Stimulated activated memory B cell treated with anti-CD40 and anti-IgM and Interleukin-4, amounts not matched to agents 10 μg/mL and 1 μg/mL and 100 μg/mL, for 72 hours (primary cell): ENCODE results near the gene MKLN1.

Experiments used
- ATAC-seq: fragments of 150-1000 bp; cut with Tn5 transposase; 2 replicates; pipeline ENCODE4 v1.10.0; 2021
- H3K27ac Mint-ChIP-seq: one replicate; pipeline ENCODE4 v1.8.0; 2022; ENCODE audit warnings: mild to moderate bottlenecking, mixed read lengths
- H3K27me3 Mint-ChIP-seq: one replicate; pipeline ENCODE4 v1.8.0; 2022; ENCODE audit warnings: mixed read lengths
- H3K36me3 Mint-ChIP-seq: one replicate; pipeline ENCODE4 v1.8.0; 2022; ENCODE audit warnings: mixed read lengths
- H3K4me1 Mint-ChIP-seq: one replicate; pipeline ENCODE4 v1.8.0; 2022; ENCODE audit warnings: mixed read lengths
- H3K4me3 Mint-ChIP-seq: one replicate; pipeline ENCODE4 v1.8.0; 2022; ENCODE audit warnings: mild to moderate bottlenecking, moderate library complexity, mixed read lengths
- H3K9me3 Mint-ChIP-seq: one replicate; pipeline ENCODE4 v1.8.0; 2022; ENCODE audit warnings: mixed read lengths

Gene MKLN1

GRCh38 chr7:131533151-131533559 is 205.5 kb downstream of the MKLN1 start:
- Mint-ChIP-seq H3K27ac (no peak overlapping the region), H3K4me3 (no peak overlapping the region), H3K4me1 (no peaks in the 10 kb centered on the region), H3K9me3 (no peaks in the 10 kb centered on the region), H3K36me3 (no peaks in the 10 kb centered on the region), H3K27me3 (no peaks in the 10 kb centered on the region)
- ATAC-seq: no peak

- Mint-ChIP-seq H3K4me3 (no peak overlapping the region), H3K27me3 (no peaks in the 10 kb centered on the region)
These were observed 206.2 kb downstream of the MKLN1 start for GRCh38 chr7:131533566-131534561.

GRCh38 chr7:131536361-131536849 is 208.7 kb downstream of the MKLN1 start:
- no peak for ATAC-seq
- no peaks in the 10 kb centered on the region for H3K27me3 Mint-ChIP-seq
- no peak overlapping the region for H3K4me3 Mint-ChIP-seq
- H3K36me3 Mint-ChIP-seq: no peaks in the 10 kb centered on the region
- no peak overlapping the region for H3K27ac Mint-ChIP-seq
- H3K9me3 Mint-ChIP-seq: no peaks in the 10 kb centered on the region
- H3K4me1 Mint-ChIP-seq: no peaks in the 10 kb centered on the region

More at GRCh38 chr7:131533566-131534561, 206.2 kb downstream of the MKLN1 start:
- Mint-ChIP-seq H3K27ac (no peak overlapping the region), H3K36me3 (no peaks in the 10 kb centered on the region), H3K9me3 (no peaks in the 10 kb centered on the region), H3K4me1 (no peaks in the 10 kb centered on the region)
- no peak for ATAC-seq

- no peak overlapping the region for H3K4me3 Mint-ChIP-seq
- ATAC-seq: no peak
- H3K27ac Mint-ChIP-seq: no peak overlapping the region
- H3K9me3 Mint-ChIP-seq: no peaks in the 10 kb centered on the region
- no peaks in the 10 kb centered on the region for H3K36me3 Mint-ChIP-seq
- no peaks in the 10 kb centered on the region for H3K27me3 Mint-ChIP-seq
- H3K4me1 Mint-ChIP-seq: no peaks in the 10 kb centered on the region
These were observed 209.9 kb downstream of the MKLN1 start for GRCh38 chr7:131537571-131537978.

- H3K36me3 Mint-ChIP-seq: no peaks in the 10 kb centered on the region
- no peaks in the 10 kb centered on the region for H3K27me3 Mint-ChIP-seq
- H3K9me3 Mint-ChIP-seq: no peaks in the 10 kb centered on the region
- no peak for ATAC-seq
- H3K4me3 Mint-ChIP-seq: no peak overlapping the region
- no peaks in the 10 kb centered on the region for H3K4me1 Mint-ChIP-seq
- H3K27ac Mint-ChIP-seq: no peak overlapping the region
These were observed 210.6 kb downstream of the MKLN1 start for GRCh38 chr7:131538071-131538812.

GRCh38 chr7:131538813-131539179 is 211.1 kb downstream of the MKLN1 start:
- no peaks in the 10 kb centered on the region for H3K9me3 Mint-ChIP-seq
- no peaks in the 10 kb centered on the region for H3K27me3 Mint-ChIP-seq
- no peaks in the 10 kb centered on the region for H3K36me3 Mint-ChIP-seq

GRCh38 chr7:131540491-131541162 is 213.0 kb downstream of the MKLN1 start:
- Mint-ChIP-seq H3K36me3 (no peaks in the 10 kb centered on the region), H3K4me3 (no peak overlapping the region), H3K27me3 (no peaks in the 10 kb centered on the region), H3K4me1 (peaks cover 6% of the 10 kb centered on the region), H3K9me3 (no peaks in the 10 kb centered on the region), H3K27ac (no peak overlapping the region)
- no peak for ATAC-seq

More at GRCh38 chr7:131538813-131539179, 211.1 kb downstream of the MKLN1 start:
- no peak for ATAC-seq
- no peaks in the 10 kb centered on the region for H3K4me1 Mint-ChIP-seq
- no peak overlapping the region for H3K27ac Mint-ChIP-seq
- H3K4me3 Mint-ChIP-seq: no peak overlapping the region

- H3K27ac Mint-ChIP-seq: no peak overlapping the region
- ATAC-seq: no peak
- H3K9me3 Mint-ChIP-seq: no peaks in the 10 kb centered on the region
- H3K36me3 Mint-ChIP-seq: no peaks in the 10 kb centered on the region
- H3K4me1 Mint-ChIP-seq: peaks cover 6% of the 10 kb centered on the region
- no peaks in the 10 kb centered on the region for H3K27me3 Mint-ChIP-seq
- H3K4me3 Mint-ChIP-seq: no peak overlapping the region
These were observed 215.6 kb downstream of the MKLN1 start for GRCh38 chr7:131543298-131543697.

- Mint-ChIP-seq H3K36me3 (no peaks in the 10 kb centered on the region), H3K4me1 (peaks cover 6% of the 10 kb centered on the region), H3K4me3 (no peak overlapping the region), H3K9me3 (no peaks in the 10 kb centered on the region), H3K27me3 (no peaks in the 10 kb centered on the region), H3K27ac (no peak overlapping the region)
- no peak for ATAC-seq
These were observed 216.3 kb downstream of the MKLN1 start for GRCh38 chr7:131544021-131544420.

GRCh38 chr7:131544449-131545301 is 217.0 kb downstream of the MKLN1 start:
- no peak for ATAC-seq
- Mint-ChIP-seq H3K4me3 (no peak overlapping the region), H3K27ac (no peak overlapping the region), H3K27me3 (no peaks in the 10 kb centered on the region), H3K4me1 (peaks cover 6% of the 10 kb centered on the region), H3K9me3 (no peaks in the 10 kb centered on the region), H3K36me3 (no peaks in the 10 kb centered on the region)

- no peak overlapping the region for H3K4me3 Mint-ChIP-seq
- no peaks in the 10 kb centered on the region for H3K27me3 Mint-ChIP-seq
- no peaks in the 10 kb centered on the region for H3K9me3 Mint-ChIP-seq
- ATAC-seq: no peak
- no peak overlapping the region for H3K27ac Mint-ChIP-seq
- peaks cover 6% of the 10 kb centered on the region for H3K4me1 Mint-ChIP-seq
- no peaks in the 10 kb centered on the region for H3K36me3 Mint-ChIP-seq
These were observed 218.4 kb downstream of the MKLN1 start for GRCh38 chr7:131546126-131546525.
